ENCODE measurements around the gene GOLPH3. TPM values are rescaled to one million over a fixed set of nuclear protein-coding genes. Genes with fewer than 3 reads are reported as not detected.
"Not testable (repeated sequence)": the region's sequence is repeated elsewhere in the genome, so short reads cannot be mapped to it uniquely, and the experiment has no call there.

Gene GOLPH3
- total RNA-seq = 37.3 and 50.0 TPM in 2 replicates

GRCh38 chr5:32174011-32174870, at the start of gene GOLPH3:
TSS of gene GOLPH3 (minus strand) at chr5:32174319. CDS start at chr5:32174034, 285 bp downstream.
- DNase-seq (ENCODE audit: low read depth in 2 of 2) = peak; percentile 85 to 88

- no peak for DNase-seq (ENCODE audit: low read depth in 2 of 2)
These were observed 48.8 kb upstream of the GOLPH3 start for GRCh38 chr5:32222723-32223470.

DNA sequence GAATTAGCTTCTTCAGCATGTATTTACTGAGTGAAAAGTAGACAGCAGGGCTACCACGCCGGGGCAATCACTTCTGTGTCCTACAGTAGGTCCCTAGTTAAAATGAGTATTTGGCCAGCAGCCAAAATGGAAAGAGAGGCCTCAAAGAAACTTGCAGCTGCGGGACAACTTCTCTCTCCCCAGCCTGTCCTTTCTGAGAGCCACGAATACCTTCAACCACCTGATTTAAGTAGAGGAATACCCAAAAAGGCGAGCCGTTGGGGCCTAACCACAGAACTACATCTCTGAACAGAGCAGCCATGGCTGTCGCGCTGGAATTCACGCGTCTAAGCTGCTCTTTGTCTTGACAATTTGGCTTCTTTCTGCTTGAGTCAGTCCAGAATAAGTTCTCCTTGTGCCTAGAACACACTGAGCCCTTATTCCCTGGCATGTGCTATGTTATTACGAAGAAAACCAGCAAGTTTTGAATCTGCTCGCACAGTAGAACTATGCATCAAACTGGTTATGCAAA, 43.8 kb upstream of the GOLPH3 start:
- peak in 1 of 2 donors; percentile 24 for DNase-seq (ENCODE audit: low read depth in 2 of 2)

DNA sequence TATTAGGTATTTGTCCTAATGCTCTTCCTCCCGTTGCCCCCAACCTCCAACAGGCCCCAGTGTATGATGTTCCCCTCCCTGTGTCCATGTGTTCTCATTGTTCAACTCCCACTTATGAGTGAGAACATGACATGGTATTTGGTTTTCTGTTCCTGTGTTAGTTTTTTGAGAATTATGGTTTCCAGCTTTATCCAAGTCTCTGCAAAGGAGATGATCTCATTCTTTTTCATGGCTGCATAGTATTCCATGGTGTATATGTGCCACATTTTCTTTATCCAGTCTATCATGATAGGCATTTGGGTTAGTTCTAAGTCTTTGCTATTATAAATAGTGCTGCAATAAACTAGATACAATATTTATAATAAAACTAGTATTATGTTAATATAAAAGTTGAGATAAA, 40.2 kb upstream of the GOLPH3 start:
- DNase-seq (ENCODE audit: low read depth in 2 of 2) = not testable (repeated sequence)

- DNase-seq (ENCODE audit: low read depth in 2 of 2) = no peak
These were observed 36.0 kb upstream of the GOLPH3 start for GRCh38 chr5:32210151-32210550.

GRCh38 chr5:32208837-32209236, 34.7 kb upstream of the GOLPH3 start:
- not testable (repeated sequence) for DNase-seq (ENCODE audit: low read depth in 2 of 2)

DNA sequence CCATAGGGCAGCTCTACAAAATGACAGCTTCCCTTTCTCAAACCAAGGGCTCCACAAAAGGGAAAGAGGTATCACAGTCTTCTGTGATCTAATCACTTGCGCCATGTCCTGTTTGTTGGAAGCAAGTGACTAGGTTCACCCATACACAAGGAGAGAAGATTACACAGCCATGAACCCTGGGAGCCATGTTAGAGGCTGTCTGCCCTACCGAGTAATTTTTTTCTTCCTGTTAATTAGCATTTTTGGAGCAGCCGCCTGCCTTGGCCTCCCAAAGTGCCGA, 33.2 kb upstream of the GOLPH3 start:
- no peak for DNase-seq (ENCODE audit: low read depth in 2 of 2)

DNA sequence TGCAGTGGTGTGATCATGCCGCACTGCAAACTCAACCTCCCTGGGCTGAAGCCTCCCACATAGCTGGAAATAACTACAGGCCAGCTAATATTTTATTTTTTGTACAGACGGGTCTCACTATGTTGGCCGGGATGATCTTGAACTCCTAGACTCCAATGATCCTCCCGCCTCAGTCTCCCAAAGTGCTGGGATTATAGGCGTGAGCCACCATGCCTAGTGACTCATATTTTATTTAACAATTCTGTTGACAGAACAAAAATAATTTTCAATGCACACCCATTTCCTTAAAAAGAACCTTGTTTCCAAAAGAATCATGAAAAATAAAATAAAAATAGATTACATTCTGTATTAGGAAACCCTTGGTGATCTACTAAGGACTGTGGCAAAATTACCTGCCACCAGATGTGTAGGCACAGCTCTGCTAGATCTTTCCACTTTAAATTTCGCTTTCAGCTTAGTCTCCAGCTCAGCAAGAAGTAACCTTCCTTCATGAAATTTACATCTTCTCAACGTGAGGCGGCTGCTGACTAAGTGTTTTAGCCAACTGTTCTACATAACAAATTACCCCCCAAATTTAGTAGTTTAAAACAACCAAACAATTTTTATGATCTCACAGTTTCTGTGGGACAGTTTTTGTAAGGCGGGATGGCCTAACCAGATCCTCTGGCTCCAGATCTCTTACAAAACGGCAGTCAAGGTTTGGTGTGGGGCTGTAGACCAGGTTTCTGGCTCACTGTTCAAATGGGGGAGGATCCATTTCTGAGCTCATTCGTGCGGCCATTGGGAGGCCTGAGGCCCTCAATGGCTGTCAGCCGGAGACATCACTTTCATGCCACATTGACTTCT, 32.6 kb upstream of the GOLPH3 start:
- no peak for DNase-seq (ENCODE audit: low read depth in 2 of 2)

GRCh38 chr5:32206053-32206452, 31.9 kb upstream of the GOLPH3 start:
- DNase-seq (ENCODE audit: low read depth in 2 of 2) = no peak

- DNase-seq (ENCODE audit: low read depth in 2 of 2) = no peak
These were observed 28.3 kb upstream of the GOLPH3 start for GRCh38 chr5:32202394-32202793.

DNA sequence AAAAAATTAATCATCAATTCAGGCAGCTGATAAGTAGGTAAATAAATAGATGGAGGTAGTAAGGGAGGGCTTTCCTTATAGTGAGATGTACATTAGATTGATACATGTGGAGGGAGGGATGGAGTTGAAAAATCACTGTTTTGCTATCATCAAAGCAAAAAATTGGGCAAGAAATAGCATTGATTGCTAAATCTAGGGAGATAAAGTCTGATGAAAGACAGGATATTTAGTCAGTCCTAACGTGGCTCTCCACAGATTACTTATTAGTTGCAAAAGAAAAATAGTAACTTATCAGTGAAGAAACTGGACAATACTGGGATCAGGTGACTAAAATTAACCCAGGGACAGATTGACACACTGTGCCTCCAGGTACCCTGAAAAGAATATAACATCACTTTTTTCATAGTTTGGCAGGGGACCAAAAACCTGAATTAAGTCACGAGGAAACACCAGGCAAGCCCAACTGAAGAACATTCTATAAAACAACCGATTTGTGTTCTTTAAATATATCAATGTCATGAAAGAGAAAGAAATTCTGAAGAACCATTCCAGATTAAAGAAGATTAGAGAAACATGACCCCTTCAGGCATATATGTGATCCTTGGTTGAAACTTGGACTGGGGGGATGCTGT, 27.1 kb upstream of the GOLPH3 start:
- no peak for DNase-seq (ENCODE audit: low read depth in 2 of 2)

- no peak for DNase-seq (ENCODE audit: low read depth in 2 of 2)
These were observed 22.9 kb upstream of the GOLPH3 start for GRCh38 chr5:32197032-32197431.

DNA sequence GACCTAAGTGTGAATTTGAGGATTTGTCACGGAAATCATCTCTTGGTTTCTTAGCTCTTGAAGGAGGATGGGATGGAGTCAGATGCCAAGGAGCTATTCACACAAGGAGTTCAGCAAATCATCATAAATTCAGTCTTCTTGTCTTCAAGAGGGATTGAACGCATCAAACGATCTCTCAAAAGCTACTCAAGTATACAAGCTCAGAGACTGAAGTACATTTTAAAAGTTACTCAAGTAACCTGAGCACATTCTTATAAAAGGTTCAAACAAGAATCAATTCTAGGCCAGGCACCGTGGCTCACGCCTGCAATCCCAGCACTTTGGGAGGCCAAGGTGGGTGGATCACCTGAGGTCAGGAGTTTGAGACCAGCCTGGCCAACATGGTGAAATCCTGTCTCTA, 21.1 kb upstream of the GOLPH3 start:
- DNase-seq (ENCODE audit: low read depth in 2 of 2) = no peak

DNA sequence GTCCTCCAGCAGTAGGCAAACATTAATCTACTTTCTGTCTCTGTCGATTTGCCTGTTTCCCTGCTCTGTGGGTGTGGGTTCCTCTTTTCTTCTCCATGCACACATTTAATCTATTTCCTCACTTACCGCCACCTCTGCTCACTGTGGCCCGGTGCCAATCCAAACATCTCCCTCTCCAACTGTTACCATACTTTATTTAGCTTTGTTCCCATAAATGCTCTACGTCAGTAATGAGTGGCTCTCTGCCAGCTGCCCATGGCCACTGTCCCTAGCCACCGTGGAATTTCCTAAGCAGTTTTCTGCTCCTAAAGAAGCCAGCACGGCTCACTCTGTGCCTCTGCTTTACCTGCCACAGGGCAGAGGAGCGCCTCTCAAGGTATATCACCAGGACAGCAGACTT, 19.5 kb upstream of the GOLPH3 start:
- peak; percentile 74 to 98 for DNase-seq (ENCODE audit: low read depth in 2 of 2)

DNA sequence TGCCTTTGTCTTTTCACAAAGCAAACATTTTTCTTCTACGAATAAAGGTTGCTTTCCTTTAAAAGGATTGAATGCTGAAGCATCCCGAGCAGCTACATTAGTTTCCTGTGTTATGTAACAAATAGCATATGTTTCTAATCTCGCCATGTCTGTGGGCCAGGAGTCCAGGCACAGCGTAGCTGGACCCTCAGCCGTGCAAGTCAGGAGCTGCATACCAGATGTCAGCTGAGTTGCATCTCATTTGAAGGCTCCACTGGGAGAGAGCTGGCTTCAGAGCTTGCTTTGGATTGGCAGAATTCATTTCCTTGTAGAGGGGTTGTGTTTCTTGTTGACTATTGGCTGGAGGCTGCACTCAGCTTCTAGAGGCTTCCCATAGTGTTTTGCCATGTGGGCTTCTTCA, 16.0 kb upstream of the GOLPH3 start:
- no peak for DNase-seq (ENCODE audit: low read depth in 2 of 2)

DNA sequence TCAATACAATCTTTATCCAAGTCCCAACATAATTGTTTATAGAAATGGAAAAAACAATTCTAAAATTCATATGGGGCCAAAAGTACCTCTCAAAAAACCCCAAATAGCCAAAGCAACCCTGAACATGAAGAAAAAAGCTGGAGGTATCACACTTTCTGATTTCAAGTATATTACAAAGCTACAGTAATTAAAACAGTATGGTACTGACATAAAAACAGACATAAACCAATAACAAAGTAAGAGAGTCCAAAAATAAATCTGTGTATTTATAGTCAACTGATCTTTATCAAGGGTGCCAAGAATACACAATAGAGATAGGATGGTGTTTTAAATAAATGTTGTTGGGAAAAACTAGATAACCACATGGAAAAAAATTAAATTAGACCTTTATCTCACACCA, 13.6 kb upstream of the GOLPH3 start:
- no peak for DNase-seq (ENCODE audit: low read depth in 2 of 2)

- no peak for DNase-seq (ENCODE audit: low read depth in 2 of 2)
These were observed 8.4 kb upstream of the GOLPH3 start for GRCh38 chr5:32182463-32183063.

- peak; percentile 52 to 58 for DNase-seq (ENCODE audit: low read depth in 2 of 2)
These were observed 680 bp downstream of the GOLPH3 start for GRCh38 chr5:32173267-32174010.

DNA sequence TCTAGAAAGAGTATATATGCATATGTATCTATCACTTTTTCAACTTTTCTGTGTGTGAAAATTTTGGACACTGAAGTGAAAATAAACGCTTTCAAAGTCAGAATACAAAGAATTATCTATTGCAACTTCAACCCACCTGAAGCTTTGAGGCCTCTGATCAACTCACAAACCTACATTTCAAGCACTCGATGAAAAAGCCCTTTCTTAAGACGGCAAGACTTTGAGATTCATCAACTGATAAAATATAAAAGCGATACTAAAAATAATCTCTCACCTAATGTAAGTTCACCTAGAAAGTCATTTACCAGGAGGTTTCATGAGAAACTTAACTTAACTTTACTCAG, 1.2 kb downstream of the GOLPH3 start:
- peak in 1 of 2 donors; percentile 15 for DNase-seq (ENCODE audit: low read depth in 2 of 2)

- DNase-seq (ENCODE audit: low read depth in 2 of 2) = peak; percentile 28 to 52
These were observed 1.8 kb downstream of the GOLPH3 start for GRCh38 chr5:32172186-32172911.

Measured in lung microvascular endothelial cell (primary cell).